ENCODE results near the gene KCNQ5.

Gene KCNQ5

DNA sequence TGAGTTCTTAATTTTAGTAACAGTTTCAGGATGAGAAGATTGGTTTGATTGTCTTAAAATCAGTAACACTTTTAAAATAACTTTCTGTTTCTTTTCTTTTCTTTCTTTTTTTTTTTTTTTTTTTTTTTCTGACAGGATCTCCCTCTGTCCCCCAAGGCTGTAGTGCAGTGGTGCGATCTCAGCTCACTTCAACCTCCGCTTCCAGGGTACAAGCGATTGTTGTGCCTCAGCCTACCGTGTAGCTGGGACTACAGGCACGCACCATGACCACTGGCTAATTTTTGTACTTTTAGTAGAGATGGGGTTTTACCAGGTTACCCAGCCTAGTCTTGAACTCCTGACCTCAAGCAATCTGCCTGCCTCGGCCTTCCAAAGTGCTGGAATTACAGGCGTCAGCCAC, 33.7 kb upstream of the KCNQ5 start:
- Histone ChIP-seq H3K4me1 (ENCODE audit: insufficient read depth, low read length, severe bottlenecking) (no peaks in the 10 kb centered on the region), H3K9me2 (ENCODE audit: low read depth, low read length) (no peaks in the 10 kb centered on the region), H3K9ac (ENCODE audit: low read length) (no peak overlapping the region), H3K4me2 (ENCODE audit: low read length) (no peak overlapping the region), H3K9me3 (ENCODE audit: low read length) (no peaks in the 10 kb centered on the region), H3K27me3 (ENCODE audit: insufficient read depth, low read length) (no peaks in the 10 kb centered on the region; the same call in none of the 2 replicates), H3K4me3 (ENCODE audit: low read depth, low read length, poor library complexity, severe bottlenecking) (no peak overlapping the region), H3F3A (ENCODE audit: insufficient read depth, low read length) (no peaks in the 10 kb centered on the region), H3K79me2 (ENCODE audit: insufficient read depth, low read length) (no peaks in the 10 kb centered on the region), H4K20me1 (ENCODE audit: insufficient read depth, low read length) (no peaks in the 10 kb centered on the region), H2AFZ (ENCODE audit: low read length) (no peak overlapping the region), H3K27ac (ENCODE audit: low read depth, low read length, poor library complexity, severe bottlenecking) (no peak overlapping the region), H3K36me3 (ENCODE audit: insufficient read depth, low read length) (no peaks in the 10 kb centered on the region)
- no peak for TF ChIP-seq CTCF (IDR thresholded peaks at IDR 0.05; ENCODE audit: low read length)
- TF ChIP-seq EZH2 (IDR thresholded peaks at IDR 0.05; ENCODE audit: borderline replicate concordance, low read length) = no peak

DNA sequence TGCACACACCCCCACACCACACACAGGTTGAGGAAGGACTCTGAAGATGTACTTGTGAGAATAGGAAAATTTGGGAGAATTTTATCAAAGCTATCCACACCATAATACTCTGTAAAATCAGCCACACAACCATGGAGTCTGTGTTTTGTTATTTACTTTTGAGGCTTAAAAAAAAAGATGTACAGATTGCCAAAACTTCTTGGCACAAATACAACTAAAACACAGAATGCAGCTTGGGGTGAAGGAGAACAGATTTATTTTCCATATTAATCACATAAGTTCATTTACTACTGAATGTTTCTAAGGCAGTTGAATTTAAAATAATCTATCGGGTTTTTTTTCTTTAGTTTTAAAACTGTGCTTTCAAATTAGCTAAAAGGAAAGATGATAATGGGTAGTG, 32.8 kb upstream of the KCNQ5 start:
- no peaks in the 10 kb centered on the region for H3K9me3 ChIP-seq (ENCODE audit: low read length)
- no peak overlapping the region for H3K4me3 ChIP-seq (ENCODE audit: low read depth, low read length, poor library complexity, severe bottlenecking)
- H2AFZ ChIP-seq (ENCODE audit: low read length) = no peak overlapping the region
- no peak overlapping the region for H3K27ac ChIP-seq (ENCODE audit: low read depth, low read length, poor library complexity, severe bottlenecking)
- H4K20me1 ChIP-seq (ENCODE audit: insufficient read depth, low read length) = no peaks in the 10 kb centered on the region
- no peaks in the 10 kb centered on the region for H3K79me2 ChIP-seq (ENCODE audit: insufficient read depth, low read length)
- H3K9me2 ChIP-seq (ENCODE audit: low read depth, low read length) = no peaks in the 10 kb centered on the region
- no peaks in the 10 kb centered on the region; the same call in none of the 2 replicates for H3K27me3 ChIP-seq (ENCODE audit: insufficient read depth, low read length)
- no peaks in the 10 kb centered on the region for H3K36me3 ChIP-seq (ENCODE audit: insufficient read depth, low read length)
- H3K9ac ChIP-seq (ENCODE audit: low read length) = no peak overlapping the region
- H3K4me2 ChIP-seq (ENCODE audit: low read length) = no peak overlapping the region
- no peaks in the 10 kb centered on the region for H3K4me1 ChIP-seq (ENCODE audit: insufficient read depth, low read length, severe bottlenecking)
- TF ChIP-seq CTCF (IDR thresholded peaks at IDR 0.05; ENCODE audit: low read length) = no peak
- TF ChIP-seq EZH2 (IDR thresholded peaks at IDR 0.05; ENCODE audit: borderline replicate concordance, low read length) = no peak
- no peaks in the 10 kb centered on the region for H3F3A ChIP-seq (ENCODE audit: insufficient read depth, low read length)

DNA sequence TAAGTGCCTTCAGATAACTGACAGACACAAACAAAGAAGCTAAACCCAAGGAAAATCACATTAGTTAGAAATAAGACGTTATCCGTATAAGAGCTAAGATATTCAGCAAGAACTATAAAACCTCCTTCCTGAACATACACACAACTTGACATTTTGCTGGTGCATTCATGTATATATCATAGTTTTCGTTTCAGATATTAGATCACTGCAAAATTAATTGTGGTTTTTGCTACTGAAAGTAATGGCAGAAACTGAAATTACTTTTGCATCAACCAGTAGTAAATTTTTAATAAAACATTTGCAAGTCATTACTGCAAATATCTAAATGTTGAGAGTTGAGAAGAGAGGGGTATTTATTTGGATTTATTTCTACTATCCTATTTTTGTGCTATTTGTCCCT, 26.1 kb upstream of the KCNQ5 start:
- Histone ChIP-seq H3K27me3 (ENCODE audit: insufficient read depth, low read length) (no peaks in the 10 kb centered on the region; the same call in 1 of the 2 replicates), H3K79me2 (ENCODE audit: insufficient read depth, low read length) (no peaks in the 10 kb centered on the region), H4K20me1 (ENCODE audit: insufficient read depth, low read length) (no peaks in the 10 kb centered on the region), H3K9ac (ENCODE audit: low read length) (no peak overlapping the region), H3K4me2 (ENCODE audit: low read length) (no peak overlapping the region), H3K4me3 (ENCODE audit: low read depth, low read length, poor library complexity, severe bottlenecking) (no peak overlapping the region), H2AFZ (ENCODE audit: low read length) (no peak overlapping the region), H3K9me3 (ENCODE audit: low read length) (no peaks in the 10 kb centered on the region), H3K27ac (ENCODE audit: low read depth, low read length, poor library complexity, severe bottlenecking) (no peak overlapping the region), H3K36me3 (ENCODE audit: insufficient read depth, low read length) (no peaks in the 10 kb centered on the region), H3K4me1 (ENCODE audit: insufficient read depth, low read length, severe bottlenecking) (no peaks in the 10 kb centered on the region), H3F3A (ENCODE audit: insufficient read depth, low read length) (no peaks in the 10 kb centered on the region), H3K9me2 (ENCODE audit: low read depth, low read length) (no peaks in the 10 kb centered on the region)
- TF ChIP-seq CTCF (IDR thresholded peaks at IDR 0.05; ENCODE audit: low read length) (no peak), EZH2 (IDR thresholded peaks at IDR 0.05; ENCODE audit: borderline replicate concordance, low read length) (no peak)
